DND-41 (cell line): ENCODE measurements around the gene F2RL3.

Experiments
- ATAC-seq: fragments of 200-7000 bp; cut with Tn5 transposase; 3 replicates; pipeline ENCODE4 v1.9.1; 2021; ENCODE audit warnings: low read depth; ENCODE audit not compliant: insufficient read depth
- DNase-seq: peaks from one replicate; pipeline ENCODE4 v3.0.0-alpha.2; 2020
- H2AFZ ChIP-seq: 2 replicates; pipeline ENCODE4 v1.6.0; 2012; ENCODE audit warnings: low read depth, low read length
- H3K27ac ChIP-seq: 2 replicates; pipeline ENCODE4 v1.5.1; 2012; ENCODE audit warnings: low read length, inconsistent platforms
- H3K27me3 ChIP-seq: fragments of 200-600 bp; sonication (generic); 2 replicates; pipeline ENCODE4 v1.6.0; 2012; ENCODE audit warnings: low read length, mild to moderate bottlenecking, inconsistent platforms; ENCODE audit not compliant: insufficient read depth, poor library complexity
- H3K36me3 ChIP-seq: 2 replicates; pipeline ENCODE4 v1.5.1; 2012; ENCODE audit warnings: low read length, inconsistent platforms; ENCODE audit not compliant: insufficient read depth
- H3K4me1 ChIP-seq: 2 replicates; pipeline ENCODE4 v1.5.1; 2012; ENCODE audit warnings: mild to moderate bottlenecking, low read length; ENCODE audit not compliant: insufficient read depth
- H3K4me2 ChIP-seq: 2 replicates; pipeline ENCODE4 v1.6.0; 2012; ENCODE audit warnings: mild to moderate bottlenecking, moderate library complexity, low read length, inconsistent platforms; ENCODE audit not compliant: insufficient read depth
- H3K4me3 ChIP-seq, 2 experiments: fragments of 200-600 bp in 1 of 2; shearing (Covaris generic) in 1 of 2; 2 replicates each; pipeline ENCODE4 v1.5.1; 2012 to 2016; ENCODE audit warnings: inconsistent platforms in 2 of 2, low read length in 2 of 2, mild to moderate bottlenecking in 2 of 2, low read depth in 1 of 2, moderate library complexity in 1 of 2
- H3K79me2 ChIP-seq: 2 replicates; pipeline ENCODE4 v1.6.0; 2012; ENCODE audit warnings: low read length, inconsistent platforms; ENCODE audit not compliant: insufficient read depth
- H3K9ac ChIP-seq: 2 replicates; pipeline ENCODE4 v1.6.0; 2012; ENCODE audit warnings: low read depth, mild to moderate bottlenecking, inconsistent platforms, low read length, moderate library complexity
- H3K9me3 ChIP-seq: 2 replicates; pipeline ENCODE4 v1.5.1; 2012; ENCODE audit warnings: low read length, moderate library complexity, mild to moderate bottlenecking, inconsistent platforms; ENCODE audit not compliant: insufficient read depth, severe bottlenecking
- H4K20me1 ChIP-seq: 2 replicates; pipeline ENCODE4 v1.6.0; 2012; ENCODE audit warnings: low read length; ENCODE audit not compliant: insufficient read depth
- CTCF ChIP-seq: IDR thresholded peaks from 2 replicates; pipeline ENCODE4 v1.5.1; 2012; ENCODE audit warnings: borderline replicate concordance, low read length, moderate library complexity, mild to moderate bottlenecking; ENCODE audit not compliant: poor library complexity, severe bottlenecking; ENCODE audit errors: extremely low read depth
- EZH2 ChIP-seq: IDR thresholded peaks from 3 replicates; pipeline ENCODE4 v1.6.1; 2012; ENCODE audit warnings: borderline replicate concordance, low read depth, mild to moderate bottlenecking, moderate library complexity, low read length, inconsistent platforms; ENCODE audit not compliant: severe bottlenecking

The F2RL3 gene

GRCh38 chr19:16878181-16878965 is 10.4 kb upstream of the F2RL3 start:
- Histone ChIP-seq H3K4me3 (no peak overlapping the region), H3K27ac (no peak overlapping the region)
- DNase-seq: no peak

GRCh38 chr19:16880884-16881554 is 7.8 kb upstream of the F2RL3 start:
- DNase-seq: no peak
- Histone ChIP-seq H3K27ac (no peak overlapping the region), H3K4me2 (no peak overlapping the region), H3K36me3 (peaks cover 49% of the 10 kb centered on the region), H3K27me3 (no peaks in the 10 kb centered on the region), H4K20me1 (peaks cover 3% of the 10 kb centered on the region), H3K9me3 (peaks cover 24% of the 10 kb centered on the region), H3K79me2 (no peaks in the 10 kb centered on the region), H3K4me3 (no peak overlapping the region), H3K4me1 (no peaks in the 10 kb centered on the region), H3K9ac (no peak overlapping the region), H2AFZ (no peak overlapping the region)
- TF ChIP-seq CTCF (no peak), EZH2 (no peak)
- ATAC-seq: no peak

More at GRCh38 chr19:16878181-16878965, 10.4 kb upstream of the F2RL3 start:
- no peak overlapping the region for H3K4me2 ChIP-seq
- H3K79me2 ChIP-seq: peaks cover 14% of the 10 kb centered on the region
- no peak for TF ChIP-seq CTCF
- no peak for TF ChIP-seq EZH2
- H3K4me1 ChIP-seq: no peaks in the 10 kb centered on the region
- H2AFZ ChIP-seq: no peak overlapping the region
- H3K9me3 ChIP-seq: peaks cover 24% of the 10 kb centered on the region
- H4K20me1 ChIP-seq: peaks cover 6% of the 10 kb centered on the region
- H3K9ac ChIP-seq: no peak overlapping the region
- ATAC-seq: no peak
- H3K27me3 ChIP-seq: no peaks in the 10 kb centered on the region
- H3K36me3 ChIP-seq: peaks cover 62% of the 10 kb centered on the region

GRCh38 chr19:16882146-16882545 is 6.7 kb upstream of the F2RL3 start:
- Histone ChIP-seq H2AFZ (no peak overlapping the region), H3K27me3 (no peaks in the 10 kb centered on the region), H4K20me1 (peaks cover 3% of the 10 kb centered on the region; the same call in 1 of the 2 replicates), H3K27ac (no peak overlapping the region), H3K79me2 (no peaks in the 10 kb centered on the region), H3K36me3 (peaks cover 38% of the 10 kb centered on the region), H3K4me1 (no peaks in the 10 kb centered on the region), H3K9ac (no peak overlapping the region), H3K9me3 (peaks cover 24% of the 10 kb centered on the region), H3K4me3 (no peak overlapping the region), H3K4me2 (no peak overlapping the region)
- TF ChIP-seq CTCF (no peak), EZH2 (no peak)
- ATAC-seq (no peak), DNase-seq (peak; percentile 11)
